HepG2 (cell line): ENCODE results near the gene LENG1. TPM values are rescaled to one million over a fixed set of nuclear protein-coding genes. Genes with fewer than 3 reads are reported as not detected.

Source experiments
- DBP ChIP-seq: sonication (generic); formaldehyde crosslinking; IDR thresholded peaks from 2 replicates; pipeline ENCODE4 v1.4.0; 2020; ENCODE audit warnings: missing genetic modification reagents; ENCODE audit errors: not compliant biosample characterization
- FOXM1 ChIP-seq: sonication (generic); formaldehyde crosslinking; IDR thresholded peaks from 2 replicates; pipeline ENCODE4 v1.5.0; 2020; ENCODE audit warnings: missing genetic modification reagents
- MED8 ChIP-seq: sonication (generic); formaldehyde crosslinking; IDR thresholded peaks from 2 replicates; pipeline ENCODE4 v1.8.1; 2023; ENCODE audit warnings: mild to moderate bottlenecking, missing genetic modification reagents; ENCODE audit not compliant: insufficient replicate concordance
- MIER2 ChIP-seq: IDR thresholded peaks from 2 replicates; pipeline ENCODE4 v1.6.1; 2016; ENCODE audit warnings: missing biosample characterization, missing genetic modification reagents
- MLLT10 ChIP-seq: sonication (generic); formaldehyde crosslinking; IDR thresholded peaks from 2 replicates; pipeline ENCODE4 v1.4.0; 2020; ENCODE audit warnings: missing genetic modification reagents
- NCOA2 ChIP-seq: sonication (generic); formaldehyde crosslinking; IDR thresholded peaks from 2 replicates; pipeline ENCODE4 v1.8.0; 2022; ENCODE audit warnings: inconsistent platforms
- RAD51 ChIP-seq: fragments of 450-650 bp; IDR thresholded peaks from 2 replicates; pipeline ENCODE4 v1.6.1; 2016; ENCODE audit warnings: borderline replicate concordance
- SOX13 ChIP-seq, 3 experiments: fragments of 450-650 bp in 1 of 3; sonication (generic) in 1 of 3; formaldehyde crosslinking in 1 of 3; IDR thresholded peaks in 2 of 3; conservative IDR thresholded peaks in 1 of 3; 2 replicates each; pipeline versions ENCODE4 v1.5.0 to v1.6.1; 2016 to 2020; ENCODE audit warnings: antibody characterized with exemption in 1 of 3, mild to moderate bottlenecking in 1 of 3, missing compliant biosample characterization in 1 of 3, missing genetic modification reagents in 1 of 3, moderate library complexity in 1 of 3
- THAP11 ChIP-seq: IDR thresholded peaks from 2 replicates; pipeline ENCODE4 v1.6.1; 2016; ENCODE audit warnings: missing biosample characterization, missing genetic modification reagents
- ZFP62 ChIP-seq: sonication (generic); formaldehyde crosslinking; IDR thresholded peaks from 2 replicates; pipeline ENCODE4 v1.4.0; 2020; ENCODE audit warnings: missing genetic modification reagents
- ZKSCAN5 ChIP-seq: sonication (generic); formaldehyde crosslinking; IDR thresholded peaks from 2 replicates; pipeline ENCODE4 v1.5.1; 2020; ENCODE audit warnings: mild to moderate bottlenecking, missing genetic modification reagents
- ZNF101 ChIP-seq: sonication (generic); formaldehyde crosslinking; IDR thresholded peaks from 2 replicates; pipeline ENCODE4 v1.4.0; 2020; ENCODE audit warnings: mild to moderate bottlenecking, low read depth, missing genetic modification reagents, borderline replicate concordance
- ZNF318 ChIP-seq: sonication (generic); formaldehyde crosslinking; IDR thresholded peaks from 2 replicates; pipeline ENCODE4 v1.4.0; 2020; ENCODE audit warnings: mild to moderate bottlenecking, missing genetic modification reagents
- ZNF430 ChIP-seq: sonication (generic); formaldehyde crosslinking; IDR thresholded peaks from 2 replicates; pipeline ENCODE4 v1.9.0; 2021; ENCODE audit warnings: mild to moderate bottlenecking, missing genetic modification reagents
- ZNF564 ChIP-seq: sonication (generic); formaldehyde crosslinking; IDR thresholded peaks from 2 replicates; pipeline ENCODE4 v1.8.1; 2023; ENCODE audit warnings: mild to moderate bottlenecking, missing genetic modification reagents
- ZNF644 ChIP-seq: IDR thresholded peaks from 2 replicates; pipeline ENCODE4 v1.6.1; 2016; ENCODE audit warnings: low read depth
- ZSCAN25 ChIP-seq: sonication (generic); formaldehyde crosslinking; IDR thresholded peaks from 2 replicates; pipeline ENCODE4 v1.8.0; 2022; ENCODE audit warnings: mild to moderate bottlenecking, missing genetic modification reagents
- polyA plus RNA-seq, 8 experiments: library from polyadenylated mRNA; depleted of rRNA in 3 of 8; stranded (reverse) in 7 of 8; unstranded in 1 of 8; fragments of >200 nt; fragmentation: Illumina TruSeq in 4 of 8; extraction: Trizol in 4 of 8; gene quantifications; 2 replicates each; pipeline versions ENCODE4 v1.2.1 to v1.2.3, GENCODE V29; 2011 to 2016; ENCODE audit warnings: low read depth in 4 of 8, missing spikeins in 1 of 8, mixed read lengths in 1 of 8; ENCODE audit not compliant: insufficient read depth in 1 of 8
- total RNA-seq, 5 experiments: library from RNA; depleted of rRNA; stranded (reverse); fragments of >200 nt; fragmentation: Illumina TruSeq; extraction: Trizol; gene quantifications; 2 replicates each; pipeline ENCODE4 v1.2.3, GENCODE V29; 2016; ENCODE audit warnings: low read depth in 1 of 5
- TF ChIP-seq, protein P1 (sequence below): sonication (generic); formaldehyde crosslinking; IDR thresholded peaks from 2 replicates; pipeline ENCODE4 v1.4.0; 2020; ENCODE audit warnings: mild to moderate bottlenecking, low read depth, missing genetic modification reagents

The LENG1 gene
- total and polyA plus RNA-seq, 2 of the 13 experiments (the other 11 are each of a cell fraction or from before 2014, with no cell fraction given) = 1.8 to 3.8 TPM

DNA sequence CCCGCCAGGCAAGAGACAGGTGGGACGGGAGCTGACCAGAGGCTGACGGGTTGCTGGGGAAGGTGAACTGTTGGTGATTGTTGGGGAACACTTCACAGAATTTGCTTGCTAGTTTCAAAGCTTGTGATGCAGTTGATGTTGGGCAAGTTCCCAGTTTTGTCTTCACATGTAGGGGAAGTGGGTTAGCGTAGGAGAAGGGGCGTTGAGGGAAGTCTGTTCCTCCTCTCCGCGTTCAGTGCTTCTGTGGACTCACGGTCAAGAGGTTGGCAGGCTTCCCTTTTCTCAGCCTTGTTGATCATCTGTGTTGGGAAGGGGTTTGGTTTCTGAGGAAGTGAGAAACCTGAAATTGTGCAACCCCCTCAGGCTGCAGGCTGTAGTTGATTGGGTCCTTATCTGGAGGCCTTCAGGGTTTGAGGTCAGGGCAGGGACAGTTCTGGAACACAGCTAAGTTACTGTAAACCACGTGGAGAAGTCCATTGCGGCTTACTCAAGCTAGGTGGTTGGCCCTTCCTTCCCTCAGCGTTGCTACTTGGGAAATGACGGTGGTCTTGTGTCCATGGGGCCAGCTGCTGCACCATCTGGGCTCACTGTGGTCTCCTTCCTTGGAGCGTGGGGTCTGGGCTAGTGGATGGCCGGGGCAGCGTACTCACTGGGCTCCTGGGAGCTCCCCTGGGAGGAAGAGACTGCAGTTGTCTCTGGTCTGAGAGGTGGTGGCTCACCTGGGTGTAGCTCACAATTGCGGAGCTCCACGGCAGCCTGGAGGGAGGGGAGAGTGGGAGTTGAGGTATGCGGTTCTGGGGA, 48.7 kb upstream of the LENG1 start (continued):
- TF ChIP-seq DBP (no peak), THAP11 (CRISPR knock-in tag) (0 out of 2 replicates have a peak, but pooled peaks have one; percentile 20), ZKSCAN5 (CRISPR knock-in tag) (no peak), RAD51 (no peak), NCOA2 (CRISPR knock-in tag) (peak; percentile 75), FOXM1 (CRISPR knock-in tag) (no peak), ZFP62 (CRISPR knock-in tag) (no peak), ZSCAN25 (CRISPR knock-in tag) (no peak), ZNF101 (CRISPR knock-in tag) (no peak), ZNF644 (CRISPR knock-in tag) (0 out of 2 replicates have a peak, but pooled peaks have one; percentile 13), ZNF430 (CRISPR knock-in tag) (no peak), MED8 (no peak), ZNF564 (CRISPR knock-in tag) (no peak), MIER2 (no peak), ZNF318 (CRISPR knock-in tag) (no peak), SOX13 (IDR thresholded peaks at IDR 0.05) (no peak), SOX13 (CRISPR knock-in tag; conservative IDR thresholded peaks at IDR 0.05 in 1 of 2, IDR thresholded peaks at IDR 0.05 in 1 of 2) (0 out of 4 replicates have a peak, but pooled peaks have one; percentile 13 to 58), MLLT10 (no peak)
- TF ChIP-seq, protein P1, sequence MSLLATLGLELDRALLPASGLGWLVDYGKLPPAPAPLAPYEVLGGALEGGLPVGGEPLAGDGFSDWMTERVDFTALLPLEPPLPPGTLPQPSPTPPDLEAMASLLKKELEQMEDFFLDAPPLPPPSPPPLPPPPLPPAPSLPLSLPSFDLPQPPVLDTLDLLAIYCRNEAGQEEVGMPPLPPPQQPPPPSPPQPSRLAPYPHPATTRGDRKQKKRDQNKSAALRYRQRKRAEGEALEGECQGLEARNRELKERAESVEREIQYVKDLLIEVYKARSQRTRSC = no peak
